Heart right ventricle (tissue), 16 donors: ENCODE measurements around the gene HDAC10. TPM values are rescaled to one million over a fixed set of nuclear protein-coding genes. Genes with fewer than 3 reads are reported as not detected.

Source experiments
- ATAC-seq, 8 donors: fragments of 200-7000 bp; cut with Tn5 transposase; one replicate each; pipeline ENCODE4 v1.9.1; 2020; ENCODE audit warnings: mild to moderate bottlenecking in 8 of 8, moderate library complexity in 8 of 8, moderate number of reproducible peaks in 1 of 8
- DNase-seq, 2 donors: peaks; one replicate each; pipeline ENCODE4 v3.0.0-alpha.2; 2020
- H3K27ac ChIP-seq, 10 donors: fragments of 200-600 bp; sonication (generic) in 2 of 10; one replicate each; pipeline versions ENCODE4 v1.5.0 to v1.8.0; 2020 to 2022; ENCODE audit warnings: mild to moderate bottlenecking in 3 of 10
- H3K27me3 ChIP-seq, 7 donors: fragments of 200-600 bp; one replicate each; pipeline ENCODE4 v1.8.0; 2021 to 2022; ENCODE audit warnings: mild to moderate bottlenecking in 2 of 7
- H3K36me3 ChIP-seq, 9 donors: fragments of 200-600 bp; sonication (generic) in 1 of 9; one replicate each; pipeline versions ENCODE4 v1.5.0 to v1.8.0; 2020 to 2022; ENCODE audit warnings: mild to moderate bottlenecking in 2 of 9
- H3K4me1 ChIP-seq, 9 donors: fragments of 200-600 bp; sonication (generic) in 1 of 9; one replicate each; pipeline versions ENCODE4 v1.5.0 to v1.8.0; 2020 to 2022; ENCODE audit warnings: mild to moderate bottlenecking in 4 of 9
- H3K4me3 ChIP-seq, 10 donors: fragments of 200-600 bp; sonication (generic) in 2 of 10; one replicate each; pipeline versions ENCODE4 v1.5.0 to v1.8.0; 2020 to 2022; ENCODE audit warnings: mild to moderate bottlenecking in 7 of 10, moderate library complexity in 2 of 10
- H3K9me3 ChIP-seq, 11 donors: fragments of 200-600 bp in 10 of 11; sonication (generic) in 2 of 11; one replicate each; pipeline versions ENCODE4 v1.5.0 to v1.8.0; 2013 to 2022; ENCODE audit warnings: mild to moderate bottlenecking in 2 of 11, control low read depth in 1 of 11, moderate library complexity in 1 of 11
- CTCF ChIP-seq, 9 donors: fragments of 200-600 bp; sonication (generic) in 2 of 9; IDR thresholded peaks; one replicate each; pipeline versions ENCODE4 v1.5.0 to v1.8.0; 2021 to 2022; ENCODE audit warnings: antibody characterized with exemption in 9 of 9, mild to moderate bottlenecking in 5 of 9, moderate library complexity in 1 of 9
- WGBS, 2 donors: extraction: QIAGEN DNeasy Blood & Tissue Kit; methylation state at CpG; one replicate each; pipeline ENCODE4 v1.1.7; 2013; ENCODE audit warnings: inconsistent platforms in 1 of 2; 5-methylcytosine and 5-hydroxymethylcytosine counted together
- intact Hi-C, 10 donors: fragments of 100-400 bp; cut with DNase I; formaldehyde crosslinking; loops; one replicate each; pipeline versions ENCODE4 v1.11.1 to v1.14.2; 2022
- polyA plus RNA-seq, 2 donors: library from polyadenylated mRNA; stranded (reverse); fragments of 200-250 nt; gene quantifications; one replicate each; pipeline ENCODE4 v1.2.3, GENCODE V29; 2013
- total RNA-seq, 10 donors: library from RNA; stranded (reverse); fragmentation: NEBNext Ultra II Directional in 3 of 10; extraction: Animal tissue kit (Norgen Biotek cat#: 25700) in 3 of 10; gene quantifications; one replicate each; pipeline versions ENCODE4 v1.2.1 to v1.2.4, GENCODE V29; 2021 to 2023
- donor health status: Arrhythmogenic right ventricular cardiomyopathy.
- donor health status: ischemic (EF 13 %, LVEDD 7.1; RV severe dilation, severe dysfunction).
- donor health status: healthy with polysubstance abuse.
- donor health status: DM: no; HTN: yes; CAD: no.
- donor health status: DM: no; HTN: no; CAD: no.
- donor health status: ischemic (EF 25% LVEDD 6.9; RV normal size, moderate dysfunction).
- donor health status: ischemic (EF 25% LVEDD 5.7; RV mildly dilated, moderate dysfunction).
- donor health status: healthy.
- donor health status: DM: yes; HTN: yes; CAD: no.
- donor health status: Ischemic cardiomyopathy.
- donor health status: ischemic (EF 35%, LVEDD 5.7; RV mildly dilated, moderate dysfunction).
- donor health status: nonischemic (EF 11% LVEDD 7.7; RV severe dilation, severe dysfunction).
- donor health status: DM: yes; HTN: yes; CAD: no.
- donor health status: PGD.
- donor health status: ischemic (EF 29% LVEDD 5.4; RV normal size, mild dysfunction).
- donor health status: nonischemic (EF 23%, LVEDD 6.1; RV moderate dilation, normal function).

Gene HDAC10
- total and polyA plus RNA-seq, 12 donors, result 7.1 to 20.3 (median 10.3) TPM

- Histone ChIP-seq H3K27me3 (peaks cover 0 to 15% (median 0%) of the 10 kb centered on the region in 7 donors), H3K27ac (peak overlapping the region in 1 of 10 donors; percentile 17), H3K4me3 (no peak overlapping the region), H3K4me1 (peaks cover 4 to 36% (median 17%) of the 10 kb centered on the region in 9 donors), H3K9me3 (no peaks in the 10 kb centered on the region), H3K36me3 (peaks cover 0 to 18% (median 0%) of the 10 kb centered on the region in 9 donors)
- intact Hi-C loops, result loop anchor here in 1 of 10 donors (5.0 kb wide), 1 partner anchor 80 kb away; no protein-coding TSS in a partner anchor
- ATAC-seq (no peak), DNase-seq (no peak)
- TF ChIP-seq CTCF (IDR thresholded peaks at IDR 0.05), result no peak
- 82 to 94% methylated on average over 16 of the region's 16 CpGs for WGBS, 2 donors
These were observed 6.0 kb upstream of the HDAC10 start for GRCh38 chr22:50257041-50257440.

GRCh38 chr22:50256258-50256862 lies 5.3 kb upstream of the HDAC10 start:
- Histone ChIP-seq H3K4me1 (peaks cover 0 to 39% (median 19%) of the 10 kb centered on the region in 9 donors), H3K27ac (no peak overlapping the region)
- 89 to 92% methylated on average over 12 of the region's 12 CpGs for WGBS, 2 donors

GRCh38 chr22:50255607-50256006 lies 4.5 kb upstream of the HDAC10 start:
- Histone ChIP-seq H3K4me1 (peaks cover 2 to 43% (median 23%) of the 10 kb centered on the region in 9 donors), H3K27me3 (peaks cover 0 to 6% (median 0%) of the 10 kb centered on the region in 7 donors), H3K4me3 (no peak overlapping the region), H3K27ac (no peak overlapping the region), H3K9me3 (no peaks in the 10 kb centered on the region), H3K36me3 (peaks cover 0 to 18% (median 0%) of the 10 kb centered on the region in 9 donors)
- intact Hi-C loops, result loop anchor here in 1 of 10 donors (5.0 kb wide), 1 partner anchor 82 kb away; no protein-coding TSS in a partner anchor
- DNase-seq (no peak), ATAC-seq (no peak)
- TF ChIP-seq CTCF (IDR thresholded peaks at IDR 0.05), result no peak
- WGBS, 2 donors, result 93% methylated on average over 17 of the region's 17 CpGs

More at GRCh38 chr22:50256258-50256862, 5.3 kb upstream of the HDAC10 start:
- ATAC-seq, result no peak
- Histone ChIP-seq H3K27me3 (peaks cover 0 to 11% (median 0%) of the 10 kb centered on the region in 7 donors), H3K4me3 (no peak overlapping the region), H3K36me3 (peaks cover 0 to 18% (median 0%) of the 10 kb centered on the region in 9 donors), H3K9me3 (no peaks in the 10 kb centered on the region)
- intact Hi-C loops, result loop anchor here in 1 of 10 donors (5.0 kb wide), 1 partner anchor 81 kb away; no protein-coding TSS in a partner anchor
- DNase-seq, result no peak
- no peak for TF ChIP-seq CTCF (IDR thresholded peaks at IDR 0.05)

- Histone ChIP-seq H3K4me1 (peaks cover 8 to 43% (median 24%) of the 10 kb centered on the region in 9 donors), H3K27me3 (peaks cover 0 to 1% (median 0%) of the 10 kb centered on the region in 7 donors), H3K4me3 (no peak overlapping the region), H3K9me3 (no peaks in the 10 kb centered on the region), H3K27ac (no peak overlapping the region), H3K36me3 (peaks cover 0 to 18% (median 0%) of the 10 kb centered on the region in 9 donors)
- ATAC-seq (no peak), DNase-seq (no peak)
- intact Hi-C loops, result loop anchor here in 1 of 10 donors (5.0 kb wide), 1 partner anchor 82 kb away; no protein-coding TSS in a partner anchor
- 89% methylated on average over 19 of the region's 19 CpGs for WGBS, 2 donors
- no peak for TF ChIP-seq CTCF (IDR thresholded peaks at IDR 0.05)
These were observed 4.0 kb upstream of the HDAC10 start for GRCh38 chr22:50255099-50255498.
